ENCODE data around the gene MUSTN1.

The MUSTN1 gene

DNA sequence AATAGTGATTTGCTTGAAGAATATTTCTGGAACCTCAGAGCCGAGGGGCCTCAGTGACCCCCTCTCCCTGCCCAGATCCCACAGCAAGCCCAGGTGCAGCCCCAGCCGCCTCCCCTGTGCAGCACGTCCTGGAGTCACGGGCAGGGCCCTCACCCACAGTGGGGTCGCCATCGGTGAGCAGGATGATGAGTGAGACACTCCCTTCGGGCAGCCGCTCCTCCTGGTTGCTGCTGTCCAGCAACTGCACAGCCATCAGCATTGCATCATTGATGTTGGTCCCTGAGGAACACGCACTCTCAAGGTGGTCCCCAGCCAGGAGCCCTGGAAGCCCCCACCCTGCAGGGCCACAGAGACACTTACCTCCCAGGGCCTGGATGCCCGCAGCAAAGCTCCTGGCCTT, 10.8 kb downstream of the MUSTN1 start:
- TF ChIP-seq, protein P1, sequence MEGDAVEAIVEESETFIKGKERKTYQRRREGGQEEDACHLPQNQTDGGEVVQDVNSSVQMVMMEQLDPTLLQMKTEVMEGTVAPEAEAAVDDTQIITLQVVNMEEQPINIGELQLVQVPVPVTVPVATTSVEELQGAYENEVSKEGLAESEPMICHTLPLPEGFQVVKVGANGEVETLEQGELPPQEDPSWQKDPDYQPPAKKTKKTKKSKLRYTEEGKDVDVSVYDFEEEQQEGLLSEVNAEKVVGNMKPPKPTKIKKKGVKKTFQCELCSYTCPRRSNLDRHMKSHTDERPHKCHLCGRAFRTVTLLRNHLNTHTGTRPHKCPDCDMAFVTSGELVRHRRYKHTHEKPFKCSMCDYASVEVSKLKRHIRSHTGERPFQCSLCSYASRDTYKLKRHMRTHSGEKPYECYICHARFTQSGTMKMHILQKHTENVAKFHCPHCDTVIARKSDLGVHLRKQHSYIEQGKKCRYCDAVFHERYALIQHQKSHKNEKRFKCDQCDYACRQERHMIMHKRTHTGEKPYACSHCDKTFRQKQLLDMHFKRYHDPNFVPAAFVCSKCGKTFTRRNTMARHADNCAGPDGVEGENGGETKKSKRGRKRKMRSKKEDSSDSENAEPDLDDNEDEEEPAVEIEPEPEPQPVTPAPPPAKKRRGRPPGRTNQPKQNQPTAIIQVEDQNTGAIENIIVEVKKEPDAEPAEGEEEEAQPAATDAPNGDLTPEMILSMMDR (conservative IDR thresholded peaks at IDR 0.05; ENCODE audit: control insufficient read depth, insufficient read depth, low read depth, low read length): no peak
- no peak overlapping the region for H3K4me3 ChIP-seq (ENCODE audit: control insufficient read depth, low read depth, low read length)
- no peak for DNase-seq (ENCODE audit: low read depth)

- TF ChIP-seq, protein P1 (conservative IDR thresholded peaks at IDR 0.05; ENCODE audit: control insufficient read depth, insufficient read depth, low read depth, low read length): no peak
- H3K4me3 ChIP-seq (ENCODE audit: control insufficient read depth, low read depth, low read length): no peak overlapping the region
- no peak for DNase-seq (ENCODE audit: low read depth)
Observed at GRCh38 chr3:52822363-52822762, 12.5 kb downstream of the MUSTN1 start.

- H3K4me3 ChIP-seq (ENCODE audit: control insufficient read depth, low read depth, low read length): no peak overlapping the region
- TF ChIP-seq, protein P1 (conservative IDR thresholded peaks at IDR 0.05; ENCODE audit: control insufficient read depth, insufficient read depth, low read depth, low read length): peak; percentile 63
- DNase-seq (ENCODE audit: low read depth): peak; percentile 12
Observed at GRCh38 chr3:52820736-52821135, 14.1 kb downstream of the MUSTN1 start.

DNA sequence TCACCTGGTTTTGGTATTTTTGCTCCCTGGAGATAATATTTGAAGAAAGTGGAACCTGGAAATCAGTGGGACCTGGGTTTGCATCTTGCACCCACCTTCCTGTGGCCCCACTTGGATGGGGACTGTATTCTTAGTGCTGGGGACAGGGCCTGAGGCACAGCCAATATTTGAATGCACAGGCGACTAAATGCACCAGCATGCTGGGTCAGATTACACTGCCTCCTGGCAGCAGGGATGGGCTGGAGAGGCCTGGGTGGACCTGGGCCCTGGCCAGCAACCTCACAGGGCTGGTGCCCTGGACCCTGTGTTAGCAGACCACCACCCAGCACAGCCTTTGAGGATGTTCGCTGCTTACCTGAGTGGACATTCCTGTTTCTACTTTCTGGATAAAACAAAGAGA, 14.9 kb downstream of the MUSTN1 start:
- H3K4me3 ChIP-seq (ENCODE audit: control insufficient read depth, low read depth, low read length): no peak overlapping the region
- TF ChIP-seq, protein P1 (conservative IDR thresholded peaks at IDR 0.05; ENCODE audit: control insufficient read depth, insufficient read depth, low read depth, low read length): no peak
- DNase-seq (ENCODE audit: low read depth): no peak

DNA sequence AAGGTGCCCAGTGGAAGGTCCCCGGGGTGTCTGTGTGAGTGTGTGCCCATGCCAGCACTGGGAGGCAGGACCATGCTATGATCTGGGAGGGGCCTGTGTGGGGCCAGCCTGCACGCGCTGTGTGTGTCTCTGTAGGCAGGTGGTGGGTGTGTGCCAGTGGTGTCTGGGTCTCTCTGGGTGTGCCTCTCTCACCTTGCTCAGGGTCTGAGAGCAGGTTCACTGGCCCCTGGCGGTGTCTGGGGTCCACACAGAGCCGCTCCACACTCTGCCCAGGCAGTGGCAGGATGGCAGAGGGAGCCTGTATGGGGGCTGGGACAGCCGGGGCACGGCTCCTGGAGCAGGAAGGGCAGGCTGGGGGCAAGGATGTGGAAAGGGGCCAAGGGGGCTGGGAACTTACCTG, 17.0 kb downstream of the MUSTN1 start:
- TF ChIP-seq, protein P1 (conservative IDR thresholded peaks at IDR 0.05; ENCODE audit: control insufficient read depth, insufficient read depth, low read depth, low read length): no peak
- H3K4me3 ChIP-seq (ENCODE audit: control insufficient read depth, low read depth, low read length): no peak overlapping the region
- no peak for DNase-seq (ENCODE audit: low read depth)

DNA sequence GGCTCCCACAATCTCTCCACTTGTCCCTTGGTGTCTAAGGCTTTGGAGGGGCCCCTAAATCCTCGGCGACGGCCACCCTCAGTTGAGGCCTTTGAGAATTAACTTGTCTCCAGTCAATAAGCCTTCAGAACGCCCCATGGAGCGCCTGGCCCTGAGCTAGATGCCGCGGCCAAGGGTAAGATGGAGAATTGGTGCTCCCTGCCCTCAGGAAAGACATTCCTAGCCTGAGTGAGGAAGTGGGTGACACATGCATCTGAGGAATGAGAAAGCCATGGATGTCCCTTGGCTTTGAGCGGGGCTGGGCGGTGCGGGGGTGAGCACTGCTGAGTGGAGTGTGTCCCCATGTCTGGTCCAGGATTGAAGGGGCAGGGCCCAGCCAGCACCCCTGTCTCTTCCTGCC, 17.6 kb downstream of the MUSTN1 start:
- H3K4me3 ChIP-seq (ENCODE audit: control insufficient read depth, low read depth, low read length): no peak overlapping the region
- no peak for DNase-seq (ENCODE audit: low read depth)
- TF ChIP-seq, protein P1 (conservative IDR thresholded peaks at IDR 0.05; ENCODE audit: control insufficient read depth, insufficient read depth, low read depth, low read length): no peak

DNA sequence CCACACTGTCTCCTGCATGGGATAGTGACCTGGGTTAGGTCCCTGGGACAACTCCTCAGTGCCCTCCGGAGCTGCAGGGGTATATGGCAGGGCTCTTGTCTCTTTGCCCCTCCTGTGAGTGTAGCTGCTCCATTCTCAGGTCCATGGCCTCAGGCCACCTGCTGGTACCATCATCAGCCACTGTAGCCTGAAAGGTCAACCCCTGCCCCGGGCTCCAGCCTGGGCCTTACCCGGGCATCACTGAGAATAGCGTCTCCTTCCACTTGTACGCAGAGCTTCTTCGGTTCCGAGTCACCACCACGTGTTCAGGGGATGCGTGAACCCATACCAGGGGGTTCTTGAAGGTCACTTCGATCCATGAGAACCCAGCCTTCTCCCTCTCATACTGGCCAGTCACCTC, 18.2 kb downstream of the MUSTN1 start:
- TF ChIP-seq, protein P1 (conservative IDR thresholded peaks at IDR 0.05; ENCODE audit: control insufficient read depth, insufficient read depth, low read depth, low read length): no peak
- H3K4me3 ChIP-seq (ENCODE audit: control insufficient read depth, low read depth, low read length): no peak overlapping the region
- no peak for DNase-seq (ENCODE audit: low read depth)

All from fibroblast of mammary gland (primary cell).